ENCODE data around the gene EEFSEC. TPM values are rescaled to one million over a fixed set of nuclear protein-coding genes. Genes with fewer than 3 reads are reported as not detected.

The EEFSEC gene
- total RNA-seq, 1 donor from 2014 or later: 19.3 TPM

DNA sequence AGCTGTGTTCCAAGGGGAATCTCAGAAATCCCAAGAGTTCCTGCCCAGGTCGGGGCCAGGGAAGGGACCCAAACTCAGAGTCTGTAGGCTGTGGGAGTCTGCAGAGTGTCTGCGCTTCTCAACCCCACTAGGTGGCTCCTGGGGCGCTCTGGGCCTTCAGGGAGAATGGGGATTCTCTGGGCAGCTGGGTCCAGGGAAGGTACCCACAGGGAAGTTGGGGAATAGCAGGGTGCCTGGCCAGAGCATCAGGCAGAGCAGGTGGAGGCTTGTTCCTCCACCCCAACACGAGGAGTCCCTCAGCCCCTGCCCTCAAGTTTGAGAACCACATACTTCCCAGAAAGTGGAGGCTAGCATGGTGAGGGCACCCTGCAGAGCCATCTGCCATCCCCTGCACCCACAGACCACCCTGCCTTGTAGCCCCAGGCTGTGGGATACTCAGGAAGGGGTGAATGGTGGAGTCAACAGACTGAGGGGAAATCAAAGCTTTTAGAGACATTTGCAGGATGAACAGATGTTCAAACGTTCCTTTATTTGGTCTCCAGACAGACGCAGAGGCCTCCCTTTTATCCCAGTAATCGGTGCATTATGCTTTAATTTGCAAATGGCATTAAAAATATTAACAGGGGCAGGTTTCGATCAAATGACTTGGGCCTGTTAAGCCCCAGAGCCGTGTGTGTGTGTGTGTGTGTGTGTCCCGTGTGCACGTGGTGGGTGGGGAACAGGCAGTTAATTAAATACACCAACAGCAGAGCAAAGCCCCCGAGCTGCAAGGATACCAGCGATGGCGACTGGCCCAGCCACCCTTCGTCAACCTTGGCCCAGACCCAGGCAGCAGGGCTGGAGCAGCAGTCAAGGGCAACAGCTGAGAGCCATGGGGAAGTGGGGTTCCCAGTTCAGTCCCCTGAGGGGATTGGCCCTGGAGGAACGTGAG is 255.7 kb downstream of the EEFSEC start:
- DNase-seq (ENCODE audit: low spot score): no peak
- intact Hi-C loops (cut with DNase I): no loop called here

DNA sequence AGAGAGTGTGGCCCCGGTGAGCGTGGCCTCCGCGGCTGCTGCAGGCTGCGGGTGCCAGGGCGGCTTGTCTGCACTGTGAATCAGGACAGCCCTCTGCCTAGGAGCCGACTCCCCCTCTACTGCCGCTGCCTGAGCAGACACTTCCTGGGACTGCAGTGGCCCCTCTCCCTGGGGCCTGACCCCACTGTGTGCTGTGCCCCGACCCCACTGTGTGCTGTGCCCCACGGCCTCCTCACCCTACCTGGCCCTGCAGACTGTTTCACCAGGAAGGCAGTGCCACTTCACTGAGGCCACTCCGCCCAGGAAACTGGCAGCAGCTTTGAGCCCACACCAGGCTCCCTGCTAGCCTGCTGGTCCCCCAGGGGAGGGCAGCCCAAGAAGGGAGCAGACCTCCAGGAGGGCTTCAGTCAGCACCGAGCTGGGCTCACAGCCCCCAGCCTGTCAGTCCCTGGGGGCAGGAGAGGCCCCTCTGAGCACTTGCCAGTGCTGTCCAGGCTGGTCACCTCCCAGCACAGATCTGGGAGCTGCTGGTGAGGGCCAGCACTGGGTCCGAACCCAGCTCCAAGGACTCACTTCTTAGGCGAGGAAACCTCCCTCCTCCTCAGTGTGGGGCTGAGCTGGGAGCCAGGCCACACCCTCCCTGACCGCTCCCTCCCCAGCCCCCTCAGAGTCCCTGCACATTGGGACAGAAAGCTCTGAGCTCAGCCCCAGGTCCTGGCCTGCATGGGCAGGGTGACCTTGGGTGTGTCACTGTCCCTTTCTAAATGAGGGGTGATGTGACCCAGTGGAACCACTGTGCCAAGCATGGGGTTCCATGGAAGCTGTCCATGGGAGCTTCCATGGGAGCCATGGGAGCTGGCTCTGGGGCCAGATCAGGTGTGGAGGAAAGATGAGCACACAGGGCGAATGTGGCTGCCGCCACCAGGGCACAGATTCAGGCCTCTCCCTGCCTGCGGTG is 256.6 kb downstream of the EEFSEC start:
- intact Hi-C loops (cut with DNase I): no loop called here

DNA sequence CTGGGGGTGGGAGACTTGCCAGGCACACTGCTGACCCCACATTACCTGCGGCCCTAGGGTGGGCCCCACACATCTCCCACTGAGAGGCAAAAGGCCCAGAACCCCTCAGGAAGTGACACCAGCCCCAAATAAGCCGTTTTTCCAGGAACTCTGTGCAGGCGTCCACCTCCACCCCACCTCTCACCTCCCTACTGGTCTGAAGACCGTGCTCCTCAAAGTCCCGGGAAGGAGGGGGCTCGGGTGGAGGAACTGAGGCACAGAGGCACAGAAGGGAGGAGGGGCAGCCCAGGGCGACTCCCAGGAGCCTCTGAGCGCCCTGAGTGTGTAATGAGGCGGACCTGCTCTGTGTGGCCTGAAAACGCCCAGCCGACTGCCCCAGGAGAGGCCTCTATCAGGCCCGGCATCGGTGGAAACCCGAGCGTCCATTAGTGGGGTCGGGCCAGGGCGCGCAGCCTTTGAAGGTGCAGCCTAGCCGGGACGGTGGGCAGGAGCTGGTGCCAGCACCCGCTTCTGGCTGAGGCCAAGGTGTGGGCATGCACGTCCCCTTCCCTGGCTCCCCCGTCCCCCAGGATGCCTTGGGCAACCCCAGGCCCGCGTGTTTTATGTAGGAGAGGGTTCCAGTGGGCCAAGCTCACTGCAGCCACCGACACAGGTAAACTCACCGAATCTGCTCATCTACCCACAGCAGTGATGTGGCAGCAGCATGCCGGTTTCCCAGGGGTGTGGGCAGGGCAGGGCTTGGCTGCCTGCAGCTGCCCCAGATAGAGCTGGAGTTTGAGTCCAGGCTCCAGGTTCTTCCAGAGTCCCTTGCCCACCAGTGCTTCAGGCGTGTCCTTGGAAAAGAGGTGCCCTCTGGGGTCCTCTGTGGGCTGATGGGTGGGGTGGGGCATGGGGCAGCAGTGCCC is 257.6 kb downstream of the EEFSEC start:
- intact Hi-C loops (cut with DNase I): no loop called here
- no peak for DNase-seq (ENCODE audit: low spot score)

More for the DNA sequence above, 256.6 kb downstream of the EEFSEC start:
- no peak for DNase-seq (ENCODE audit: low spot score)

DNA sequence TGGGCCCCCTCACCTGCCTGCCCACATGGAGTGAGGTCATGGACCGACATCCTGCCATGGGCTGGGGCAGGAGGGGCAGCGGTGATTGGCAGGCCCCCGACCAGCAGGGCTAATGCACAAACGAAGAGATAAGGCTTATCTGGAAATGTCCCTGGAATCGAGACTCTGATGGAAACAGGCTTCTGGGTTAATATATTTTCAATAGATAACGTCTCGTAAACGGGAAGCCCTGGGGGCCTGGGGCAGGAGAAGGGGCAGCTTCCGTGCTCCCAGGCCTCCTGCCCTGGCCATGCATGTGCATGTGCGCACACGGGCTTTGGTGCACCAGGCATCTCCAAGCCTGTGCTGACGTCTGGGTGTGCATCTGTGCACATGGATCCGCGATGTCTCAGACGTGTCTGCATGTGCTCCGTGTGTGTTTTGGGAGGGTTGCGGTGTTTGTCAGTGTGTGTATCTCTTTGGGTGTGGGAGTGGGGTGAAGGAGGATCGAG is 258.3 kb downstream of the EEFSEC start:
- no peak for DNase-seq (ENCODE audit: low spot score)
- intact Hi-C loops (cut with DNase I): no loop called here

DNA sequence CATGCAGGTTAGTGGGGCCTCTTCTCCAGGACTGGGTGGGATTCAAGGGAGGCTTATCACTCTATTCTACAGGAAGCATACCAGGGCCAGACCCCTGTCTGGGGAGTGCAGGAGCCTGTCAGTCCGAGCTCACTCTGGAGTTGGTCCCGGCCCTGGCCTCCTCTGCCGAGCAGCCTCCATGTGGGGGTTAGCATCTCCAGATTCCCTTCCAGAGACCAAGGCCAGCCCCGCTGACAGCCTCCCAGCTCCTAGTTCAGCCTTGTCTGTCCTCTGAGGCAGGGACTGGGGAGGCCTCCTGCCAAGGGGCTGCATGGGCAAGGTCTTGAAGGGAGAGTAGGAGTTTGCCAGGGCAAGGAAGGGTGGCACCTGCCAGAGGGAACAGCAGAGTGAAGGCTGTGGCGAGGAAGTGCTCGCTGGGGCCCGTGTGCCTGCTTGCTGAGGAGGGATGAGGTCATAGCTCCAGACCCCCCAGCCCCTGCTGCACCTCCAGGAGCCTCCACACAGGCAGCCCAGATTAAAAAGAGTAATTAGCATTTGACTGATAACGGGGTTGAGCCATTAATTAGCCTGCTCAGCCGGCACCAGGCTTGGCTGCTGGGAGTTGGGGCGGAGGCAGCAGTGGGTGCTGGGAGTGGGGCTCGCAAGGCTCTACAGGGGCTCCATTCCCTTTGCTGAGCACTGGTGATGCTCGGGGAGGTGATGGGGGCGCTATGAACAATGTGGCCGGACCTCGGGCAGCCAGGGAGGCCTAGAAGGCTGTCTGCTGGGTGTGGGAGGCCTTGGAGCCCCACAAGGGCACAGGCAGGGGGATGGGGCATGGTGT is 259.1 kb downstream of the EEFSEC start:
- intact Hi-C loops (cut with DNase I): no loop called here
- DNase-seq (ENCODE audit: low spot score): no peak

DNA sequence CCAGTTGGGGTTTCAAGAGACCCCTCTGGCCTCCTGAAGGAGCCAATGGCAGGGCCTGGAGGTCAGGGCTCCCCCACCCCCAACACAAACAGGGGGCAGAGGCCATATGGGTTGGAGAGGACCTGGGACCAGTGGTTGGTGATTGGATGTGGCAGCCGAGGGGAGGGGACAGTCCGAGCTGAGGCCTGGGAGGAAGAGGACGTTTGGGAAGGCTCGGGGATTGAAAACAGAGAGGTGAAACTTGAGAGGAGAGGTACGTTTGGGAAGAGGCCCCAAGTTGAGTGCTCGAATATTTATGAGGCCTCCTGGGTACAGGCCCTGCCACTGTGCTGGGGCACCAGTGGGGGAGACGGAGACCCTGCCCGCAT is 259.7 kb downstream of the EEFSEC start:
- no peak for DNase-seq (ENCODE audit: low spot score)
- intact Hi-C loops (cut with DNase I): no loop called here

DNA sequence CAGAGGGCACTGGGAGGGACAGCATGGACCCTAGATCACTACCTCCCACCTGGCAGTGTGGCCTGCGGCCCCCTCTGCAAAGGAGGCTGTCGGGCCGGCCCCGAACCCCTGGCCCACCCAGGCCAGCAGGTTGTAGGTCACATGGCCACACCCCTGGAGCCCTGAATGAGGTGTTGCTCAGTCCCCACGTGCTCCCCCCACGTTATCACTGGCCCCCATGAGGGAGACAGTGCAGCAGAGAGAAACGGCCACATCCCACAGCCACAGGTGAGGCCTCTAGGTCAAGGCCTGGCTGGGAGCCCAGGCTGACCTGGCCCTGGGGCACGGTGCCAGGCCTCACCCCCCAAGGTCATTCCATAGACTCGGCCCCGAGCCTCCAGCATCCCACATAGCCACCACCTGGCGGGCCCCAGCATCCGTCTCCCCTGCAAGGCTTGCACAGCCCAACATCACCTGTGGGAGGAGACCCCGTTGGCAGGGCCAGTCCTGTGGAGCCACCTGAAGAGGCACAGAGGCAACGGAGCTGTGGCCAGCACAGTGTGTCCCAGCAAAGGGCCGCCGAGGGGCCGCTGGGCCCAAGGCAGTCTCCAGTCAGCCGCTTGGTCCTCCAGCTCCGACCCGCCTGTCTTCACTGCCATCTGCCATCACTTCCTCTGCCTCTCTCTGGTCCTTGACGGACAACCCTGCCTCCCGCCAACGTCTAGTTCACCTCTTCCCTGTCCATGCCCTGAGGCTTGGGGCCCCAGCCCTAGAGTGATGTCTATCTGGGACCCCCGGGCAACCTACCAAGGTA is 260.3 kb downstream of the EEFSEC start:
- intact Hi-C loops (cut with DNase I): no loop called here
- DNase-seq (ENCODE audit: low spot score): no peak

DNA sequence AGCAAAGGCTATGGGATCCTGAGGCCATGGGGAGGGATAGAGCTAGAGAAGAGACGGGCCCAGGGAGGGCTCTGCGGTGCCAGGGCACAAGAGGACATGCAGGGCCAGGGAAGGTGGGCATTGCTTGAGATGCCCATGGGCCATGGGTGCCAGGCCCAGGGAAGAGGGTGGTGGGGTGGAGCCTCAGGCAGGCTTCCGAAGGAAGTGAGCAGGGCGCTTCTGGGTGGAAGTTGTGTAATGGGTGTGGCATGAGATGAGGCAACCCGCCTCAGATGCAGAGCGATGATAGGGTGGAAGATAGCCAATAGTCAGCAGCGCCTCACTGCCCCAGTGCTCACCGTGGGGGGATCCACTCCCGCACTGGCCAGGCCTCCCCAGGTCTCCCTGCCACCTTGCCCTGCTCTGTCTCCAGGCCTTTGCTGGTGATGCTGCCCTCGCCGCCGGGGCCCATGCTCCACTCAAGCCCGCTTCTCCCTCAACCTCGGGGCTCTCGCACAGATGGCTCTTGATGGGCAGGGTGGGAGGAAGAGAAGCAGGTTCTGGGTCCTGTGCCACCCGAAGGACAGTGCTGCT is 262.0 kb downstream of the EEFSEC start:
- DNase-seq (ENCODE audit: low spot score): no peak
- intact Hi-C loops (cut with DNase I): no loop called here

DNA sequence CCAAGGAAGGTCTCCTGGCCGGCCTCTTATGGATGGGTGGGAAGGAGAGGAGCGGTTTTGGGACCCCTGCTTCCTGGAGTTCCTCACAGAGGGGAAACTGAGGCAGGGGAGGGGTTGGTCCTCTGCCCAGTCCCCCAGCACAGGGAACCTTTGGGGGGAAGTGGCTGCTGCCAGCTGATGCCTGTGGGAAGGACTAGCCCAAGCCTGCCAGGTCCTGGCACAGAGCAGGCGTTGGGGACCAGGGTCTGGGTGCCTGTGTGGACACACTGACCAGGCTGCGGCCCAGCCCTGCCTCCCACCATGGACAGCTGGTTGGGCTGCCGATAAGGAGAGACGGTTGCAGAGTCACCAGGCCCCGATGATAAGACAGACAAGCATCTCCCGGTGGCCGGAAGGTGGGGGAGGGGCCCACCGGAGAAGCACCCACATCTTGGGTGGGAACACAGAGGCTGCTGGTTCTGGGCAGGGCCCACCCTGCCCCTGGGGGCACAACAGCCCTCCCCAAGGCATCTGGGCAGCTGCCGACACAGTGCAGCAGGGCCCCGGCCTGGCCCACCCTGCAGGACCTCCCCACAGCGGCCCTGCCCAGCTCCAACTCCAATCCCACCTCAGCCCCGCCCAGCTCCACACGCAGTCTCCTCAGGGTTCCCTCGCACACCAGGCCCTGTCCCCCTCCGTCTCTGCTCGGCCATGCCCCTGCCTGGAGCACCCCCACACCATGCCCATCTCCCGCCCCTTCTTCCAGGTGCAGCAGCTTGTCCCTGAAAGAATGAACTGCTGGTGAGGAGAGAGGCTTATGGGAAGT is 262.7 kb downstream of the EEFSEC start:
- intact Hi-C loops (cut with DNase I): no loop called here
- no peak for DNase-seq (ENCODE audit: low spot score)

DNA sequence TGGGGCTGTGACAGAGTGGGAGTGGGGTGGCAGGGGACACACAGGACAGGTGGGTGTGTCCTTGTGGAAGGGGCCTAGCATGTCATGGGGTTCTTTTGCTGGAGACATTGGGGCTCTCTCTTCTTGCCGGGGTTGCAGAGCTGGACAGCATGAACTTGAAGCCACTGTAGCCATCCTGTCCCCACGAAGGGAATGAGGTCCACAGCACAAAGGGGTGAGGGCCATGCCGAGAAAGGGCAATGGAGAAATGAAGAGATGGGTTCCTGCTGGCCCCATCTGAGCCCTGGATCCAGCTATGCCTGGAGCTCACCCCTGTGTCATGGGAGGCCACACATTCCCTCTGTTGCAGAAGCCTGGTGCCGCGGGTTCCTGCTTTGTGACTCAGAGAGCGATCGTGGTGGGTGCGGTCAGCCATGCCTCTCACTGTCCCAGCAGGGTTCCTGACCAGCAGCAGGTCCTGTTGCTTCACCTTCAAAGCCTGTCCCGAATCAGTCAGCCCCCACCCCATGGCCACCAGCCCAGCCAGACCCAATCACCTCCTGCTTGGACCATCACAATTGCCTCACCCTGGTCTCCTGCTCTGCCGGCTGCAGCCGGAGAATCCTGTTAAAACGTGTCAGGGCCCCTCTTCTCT is 263.4 kb downstream of the EEFSEC start:
- no peak for DNase-seq (ENCODE audit: low spot score)
- intact Hi-C loops (cut with DNase I): no loop called here

DNA sequence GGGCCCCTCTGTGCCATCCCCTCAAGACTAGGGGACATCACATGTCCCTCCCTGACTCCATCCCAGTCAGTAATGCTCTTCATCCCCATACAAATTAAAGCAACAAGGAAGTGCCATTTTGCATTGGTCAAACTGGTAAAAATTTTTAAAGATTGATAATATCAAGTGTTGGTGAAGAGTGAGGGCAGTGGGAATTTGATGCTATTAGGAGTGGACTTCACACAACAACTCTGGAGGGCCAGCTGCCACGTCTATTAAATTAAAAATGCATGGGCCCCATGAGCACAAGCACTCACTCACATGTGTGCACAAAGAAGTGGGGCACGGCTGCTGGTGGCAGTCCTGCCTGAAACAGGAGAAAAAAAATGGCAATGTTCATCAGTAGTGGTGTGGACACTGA is 265.6 kb downstream of the EEFSEC start:
- intact Hi-C loops (cut with DNase I): no loop called here
- no peak for DNase-seq (ENCODE audit: low spot score)

DNA sequence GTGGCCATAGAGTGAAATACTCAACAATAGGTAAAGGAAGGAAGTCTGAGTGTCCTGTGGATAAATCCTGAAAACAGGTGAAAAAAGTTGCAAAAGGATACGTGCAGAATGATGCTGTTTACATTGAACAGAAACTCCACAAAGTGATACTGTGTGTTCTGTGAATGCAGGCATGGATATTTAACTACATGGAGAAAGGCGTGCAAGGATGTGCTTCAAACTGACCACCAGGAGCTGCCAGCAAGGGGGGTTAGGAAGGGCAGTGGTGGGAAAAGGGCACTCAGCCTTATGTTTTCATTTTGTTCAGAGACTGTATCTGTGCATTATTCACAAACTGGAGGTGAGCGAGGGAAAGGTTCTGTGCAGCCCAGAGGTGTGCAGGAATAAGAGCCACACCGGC is 266.0 kb downstream of the EEFSEC start:
- no peak for DNase-seq (ENCODE audit: low spot score)
- intact Hi-C loops (cut with DNase I): no loop called here

DNA sequence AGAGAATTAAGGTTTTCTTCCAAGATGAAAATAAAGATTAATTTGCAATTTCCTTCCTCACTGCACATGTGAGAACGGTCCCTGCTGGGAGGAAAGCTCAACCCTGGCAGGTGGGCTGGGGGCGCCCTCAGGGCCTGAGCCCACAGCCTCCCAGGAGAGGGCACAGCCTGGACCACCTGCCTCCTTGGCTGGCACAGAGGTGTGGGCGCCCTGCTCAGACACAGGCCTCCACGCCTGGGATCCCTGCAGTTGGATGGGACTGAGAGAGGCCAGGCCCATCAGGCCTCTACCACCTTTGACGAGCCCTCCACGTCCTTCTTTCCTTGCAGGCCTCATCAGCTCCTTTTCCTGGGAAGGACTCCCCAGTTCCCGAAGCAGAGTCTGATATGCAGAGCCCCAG is 267.0 kb downstream of the EEFSEC start:
- DNase-seq (ENCODE audit: low spot score): no peak
- intact Hi-C loops (cut with DNase I): no loop called here

DNA sequence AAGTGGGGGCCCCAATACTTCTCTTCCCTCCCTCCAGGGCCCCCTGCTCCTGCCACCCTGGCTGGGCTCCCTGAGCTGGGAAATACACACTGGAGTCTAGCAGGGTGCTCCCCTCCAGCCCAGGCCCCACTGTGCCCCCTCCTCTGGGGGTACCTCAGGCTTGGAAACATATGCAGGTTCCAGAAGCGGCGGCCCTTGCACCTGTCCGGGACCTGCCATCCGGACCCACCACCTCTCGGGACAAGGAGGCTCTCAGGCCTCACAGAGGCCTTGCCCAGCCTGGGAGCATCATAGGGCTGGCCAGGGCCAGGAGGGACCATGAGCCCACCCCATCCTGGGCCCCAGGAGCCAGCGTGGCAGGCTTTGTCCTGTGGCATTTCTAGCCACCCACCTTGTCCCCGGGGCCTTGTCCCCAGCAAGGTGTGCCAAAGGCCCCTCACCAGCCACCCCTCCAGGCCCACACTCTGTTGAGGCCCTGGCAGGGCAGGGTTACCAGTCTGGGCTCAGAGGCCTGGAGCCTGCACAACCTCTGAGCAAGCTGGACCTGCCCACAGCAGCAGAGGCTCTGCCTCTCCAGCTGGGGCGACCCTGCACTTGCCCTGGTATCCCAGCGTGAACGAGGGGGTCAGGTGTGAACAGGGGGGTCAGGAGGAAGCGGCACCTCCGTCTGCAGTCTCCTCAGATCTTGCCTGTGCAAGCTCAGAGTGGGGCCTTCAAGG is 267.6 kb downstream of the EEFSEC start:
- intact Hi-C loops (cut with DNase I): no loop called here
- DNase-seq (ENCODE audit: low spot score): no peak

DNA sequence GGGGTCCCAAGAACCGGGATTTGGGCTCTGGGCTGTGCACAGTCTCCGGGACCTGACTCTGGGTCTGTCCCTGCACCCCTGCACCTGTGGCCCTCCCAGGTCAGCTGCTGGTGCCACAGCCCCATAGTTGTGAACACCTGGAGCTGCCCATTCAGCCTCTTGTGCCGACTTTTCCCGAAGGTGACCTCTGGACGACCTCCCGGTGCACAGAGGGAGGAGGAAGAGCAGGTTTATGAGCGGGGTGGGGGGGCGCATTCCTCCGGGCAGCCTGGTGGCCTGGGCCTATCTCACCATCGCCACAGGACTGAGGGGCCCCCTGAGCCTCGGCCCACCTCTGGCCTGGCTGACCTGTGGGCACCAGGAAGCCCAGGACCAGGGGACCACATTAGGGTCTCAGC is 268.2 kb downstream of the EEFSEC start:
- intact Hi-C loops (cut with DNase I): no loop called here
- DNase-seq (ENCODE audit: low spot score): no peak

DNA sequence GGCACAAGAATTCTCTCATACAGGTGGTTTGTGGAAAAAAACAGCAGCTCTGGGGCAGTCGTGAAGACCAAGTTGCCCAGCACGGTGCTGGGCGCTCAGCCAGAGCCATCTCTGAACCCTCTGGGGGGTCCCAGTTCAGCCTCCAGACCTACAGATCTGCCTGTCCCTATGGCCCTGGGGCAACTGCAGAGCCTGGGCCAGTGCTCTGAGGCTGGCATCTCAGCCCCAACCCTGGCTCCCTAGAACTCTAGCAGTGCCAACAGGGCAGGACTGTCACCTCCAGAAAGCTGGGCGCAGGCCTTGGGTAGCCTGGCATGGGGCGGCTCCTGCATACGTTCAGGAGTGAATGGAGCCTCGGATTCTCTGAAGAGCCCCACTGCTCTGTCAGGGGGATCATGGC is 268.7 kb downstream of the EEFSEC start:
- DNase-seq (ENCODE audit: low spot score): no peak
- intact Hi-C loops (cut with DNase I): no loop called here

Data from cardiac septum (tissue), 1 donor.